Epithelial cell of proximal tubule (primary cell): ENCODE data around the gene DPYD. TPM values are rescaled to one million over a fixed set of nuclear protein-coding genes. Genes with fewer than 3 reads are reported as not detected.

Experiments
- DNase-seq: peaks from one replicate; pipeline ENCODE4 v3.0.0-alpha.2; 2011; ENCODE audit warnings: low read depth
- H3K4me3 ChIP-seq: 2 replicates; pipeline ENCODE4 v1.5.1; 2011; ENCODE audit warnings: low read depth, mild to moderate bottlenecking, low read length
- CTCF ChIP-seq: conservative IDR thresholded peaks from 2 replicates; pipeline ENCODE4 v1.5.1; 2012; ENCODE audit warnings: low read depth, mild to moderate bottlenecking, low read length
- total RNA-seq: library from RNA; depleted of rRNA; stranded (reverse); fragments of >200 nt; gene quantifications from 2 replicates; pipeline ENCODE4 v1.2.3, GENCODE V29; 2015

DPYD gene
- total RNA-seq, 1 donor from 2014 or later: 5.1 TPM

DNA sequence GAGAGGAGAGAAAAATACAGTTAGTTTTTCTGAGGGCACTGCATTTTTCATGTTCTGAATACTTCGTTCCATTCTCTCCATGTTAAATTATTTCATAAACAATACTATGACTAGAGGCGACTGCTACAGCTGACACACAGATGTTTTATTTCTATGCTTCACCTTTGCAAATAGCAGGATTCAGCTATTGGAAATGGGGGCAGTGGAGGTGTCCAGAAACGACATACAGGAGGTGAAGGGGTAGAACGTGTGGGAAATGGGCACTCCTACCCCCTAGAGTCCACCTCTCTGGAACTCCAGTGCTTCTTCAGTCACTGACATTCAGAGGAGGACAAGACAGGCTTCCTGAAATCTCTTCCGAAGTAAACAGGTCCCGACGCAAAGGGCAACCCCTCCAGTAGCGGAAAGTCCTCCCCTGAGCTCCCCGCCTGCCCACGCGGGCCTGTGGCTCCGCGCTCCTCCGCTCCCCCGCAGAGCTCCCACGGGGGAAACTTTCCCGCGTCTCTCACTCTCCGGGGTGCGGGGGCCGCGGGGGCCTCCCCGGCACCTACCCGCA lies 480 bp downstream of the DPYD start:
- peak overlapping the region; percentile 87 for H3K4me3 ChIP-seq
- TF ChIP-seq CTCF: no peak
- DNase-seq: no peak

- TF ChIP-seq CTCF: no peak
- DNase-seq: no peak
- H3K4me3 ChIP-seq: peak overlapping the region; percentile 87
Observed at GRCh38 chr1:97919585-97920261, 1.1 kb downstream of the DPYD start.

GRCh38 chr1:97918961-97919360 lies 1.9 kb downstream of the DPYD start:
- no peak for TF ChIP-seq CTCF
- H3K4me3 ChIP-seq: peak overlapping the region; percentile 87
- DNase-seq: no peak

GRCh38 chr1:97913506-97914139 lies 7.2 kb downstream of the DPYD start:
- DNase-seq: no peak
- no peak overlapping the region for H3K4me3 ChIP-seq
- TF ChIP-seq CTCF: no peak

DNA sequence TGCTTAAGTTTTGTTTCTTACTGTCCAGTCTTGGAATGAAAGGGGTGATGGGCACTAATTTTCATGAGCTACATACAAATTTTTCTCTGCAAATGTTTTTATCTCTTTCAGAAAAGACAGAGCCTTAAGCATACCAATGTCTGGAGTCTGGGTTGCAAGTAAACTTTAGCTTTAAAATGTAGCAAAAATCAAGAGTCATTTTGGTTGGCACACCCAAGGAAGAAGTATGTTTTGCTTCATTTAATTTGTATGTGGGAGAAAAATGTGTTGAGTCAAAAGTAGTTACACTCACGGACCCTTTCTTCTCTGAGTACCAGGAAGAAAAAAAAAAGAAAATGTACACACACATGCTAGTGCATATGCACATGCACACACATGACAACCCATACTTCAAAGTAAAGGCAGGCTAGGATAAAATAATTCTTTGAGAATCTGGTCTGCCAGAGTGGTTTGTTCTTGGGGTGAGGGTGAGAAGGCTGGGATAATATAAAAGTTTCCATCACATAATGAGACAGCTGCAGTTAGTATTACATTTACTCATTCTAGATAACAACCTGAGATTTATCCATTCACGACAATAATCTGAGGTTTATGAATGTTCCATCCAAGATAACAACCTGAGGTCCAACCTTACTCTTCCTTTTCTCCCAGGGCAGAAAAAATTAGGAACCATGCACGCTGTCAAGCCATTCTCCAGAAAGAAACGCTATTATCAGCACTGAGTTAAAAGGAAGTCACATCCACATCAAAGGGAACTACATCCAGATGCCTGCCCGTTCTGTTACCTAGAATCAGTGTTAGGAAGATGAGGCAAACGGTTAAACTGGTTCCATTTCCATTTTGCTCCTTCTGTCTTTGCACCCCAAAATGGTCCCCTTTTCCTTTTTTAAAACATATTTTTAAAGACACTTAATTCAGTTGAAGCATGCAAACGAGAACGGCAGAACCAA lies 9.3 kb downstream of the DPYD start:
- DNase-seq: no peak
- no peak for TF ChIP-seq CTCF
- H3K4me3 ChIP-seq: no peak overlapping the region

DNA sequence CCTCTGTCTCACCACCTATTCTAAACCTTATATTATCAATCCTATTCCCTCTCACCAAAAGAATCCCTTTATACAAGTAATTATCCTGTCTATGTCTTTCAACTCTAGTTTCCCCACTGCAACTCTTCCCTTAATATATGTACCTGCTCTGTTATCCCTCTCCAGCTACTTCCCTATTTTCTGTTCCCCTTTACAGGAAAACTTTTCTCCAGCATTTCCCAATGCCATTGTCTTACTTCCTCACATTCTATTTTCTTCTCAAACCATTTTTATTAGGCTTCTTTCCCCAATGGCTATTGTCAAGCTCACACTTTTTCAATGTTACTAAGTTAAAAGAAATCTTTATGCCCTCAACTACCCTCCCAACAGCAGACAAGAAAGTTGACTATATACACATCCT lies 11.6 kb downstream of the DPYD start:
- H3K4me3 ChIP-seq: no peak overlapping the region
- no peak for TF ChIP-seq CTCF
- no peak for DNase-seq
